CD8-positive, alpha-beta memory T cell (primary cell): ENCODE data around the gene SORCS2. TPM values are rescaled to one million over a fixed set of nuclear protein-coding genes. Genes with fewer than 3 reads are reported as not detected.

Experiments
- CTCF ChIA-PET: fragments of 350-600 bp; sonication (Branson Sonifier 250); formaldehyde crosslinking; loops from one replicate; lab custom pipeline; 2021; ENCODE audit warnings: antibody characterized with exemption; lab: Charles Lee
- POLR2A ChIA-PET: fragments of 350-600 bp; sonication (Branson Sonifier 250); formaldehyde crosslinking; loops from one replicate; lab custom pipeline; 2021; ENCODE audit warnings: antibody characterized with exemption; lab: Charles Lee
- DNase-seq, 5 donors: peaks; one replicate each; pipeline versions ENCODE4 v3.0.0 to v3.0.0-alpha.2; 2020 to 2022; ENCODE audit warnings: mixed read lengths in 1 of 5
- H3K27ac ChIP-seq: one replicate; pipeline ENCODE4 v1.7.0; 2013; ENCODE audit warnings: low read depth, mild to moderate bottlenecking, low read length, moderate library complexity
- H3K27me3 ChIP-seq: 2 replicates; pipeline ENCODE4 v1.7.0; 2013; ENCODE audit warnings: low read length, mild to moderate bottlenecking; ENCODE audit not compliant: insufficient read depth, poor library complexity, severe bottlenecking
- H3K36me3 ChIP-seq: 2 replicates; pipeline ENCODE4 v1.7.0; 2013; ENCODE audit warnings: mild to moderate bottlenecking, low read length, moderate library complexity; ENCODE audit not compliant: insufficient read depth
- H3K4me1 ChIP-seq: 2 replicates; pipeline ENCODE4 v1.7.0; 2013; ENCODE audit warnings: mild to moderate bottlenecking, low read length, moderate library complexity; ENCODE audit not compliant: insufficient read depth
- H3K4me3 ChIP-seq: 2 replicates; pipeline ENCODE4 v1.7.0; 2013; ENCODE audit warnings: mild to moderate bottlenecking, low read length
- H3K9me3 ChIP-seq: 2 replicates; pipeline ENCODE4 v1.7.0; 2013; ENCODE audit warnings: mild to moderate bottlenecking, low read length
- H3K27ac Mint-ChIP-seq, 8 donors: one replicate each; pipeline ENCODE4 v1.8.0; 2020 to 2021; ENCODE audit warnings: mixed read lengths in 8 of 8, mild to moderate bottlenecking in 6 of 8, inconsistent platforms in 3 of 8, moderate library complexity in 3 of 8
- H3K27me3 Mint-ChIP-seq, 2 donors: one replicate each; pipeline ENCODE4 v1.8.0; 2020 to 2021; ENCODE audit warnings: mixed read lengths in 2 of 2, mild to moderate bottlenecking in 1 of 2, moderate library complexity in 1 of 2
- H3K36me3 Mint-ChIP-seq, 3 donors: one replicate each; pipeline ENCODE4 v1.8.0; 2020 to 2021; ENCODE audit warnings: mixed read lengths in 3 of 3, inconsistent platforms in 1 of 3, mild to moderate bottlenecking in 1 of 3
- H3K4me1 Mint-ChIP-seq, 3 donors: one replicate each; pipeline ENCODE4 v1.8.0; 2020 to 2021; ENCODE audit warnings: mixed read lengths in 3 of 3, inconsistent platforms in 1 of 3, mild to moderate bottlenecking in 1 of 3
- H3K4me3 Mint-ChIP-seq, 7 donors: one replicate each; pipeline ENCODE4 v1.8.0; 2020 to 2021; ENCODE audit warnings: mixed read lengths in 7 of 7, mild to moderate bottlenecking in 6 of 7, moderate library complexity in 4 of 7, inconsistent platforms in 2 of 7
- H3K9me3 Mint-ChIP-seq, 5 donors: one replicate each; pipeline ENCODE4 v1.8.0; 2020 to 2022; ENCODE audit warnings: mixed read lengths in 5 of 5, mild to moderate bottlenecking in 3 of 5, moderate library complexity in 2 of 5, inconsistent platforms in 1 of 5
- polyA plus RNA-seq: library from polyadenylated mRNA; unstranded; fragments of 300-500 nt; fragmentation: Illumina TruSeq; gene quantifications from one replicate; pipeline ENCODE4 v1.2.3, GENCODE V29; 2021
- total RNA-seq, 2 experiments: library from RNA; stranded (reverse); gene quantifications; one replicate each; pipeline ENCODE4 v1.2.3, GENCODE V29; 2021

The SORCS2 gene
- total and polyA plus RNA-seq, 3 experiments from 2014 or later, result not detected

GRCh38 chr4:7379719-7380118 lies 187.4 kb downstream of the SORCS2 start:
- CTCF ChIA-PET, result no interaction called here
- no peak overlapping the region for H3K4me3 Mint-ChIP-seq
- POLR2A ChIA-PET, result no interaction called here
- Histone ChIP-seq H3K4me1 (no peaks in the 10 kb centered on the region), H3K27me3 (peaks cover 4% of the 10 kb centered on the region), H3K9me3 (no peaks in the 10 kb centered on the region), H3K27ac (no peak overlapping the region), H3K36me3 (no peaks in the 10 kb centered on the region), H3K4me3 (no peak overlapping the region)
- no peaks in the 10 kb centered on the region for H3K4me1 Mint-ChIP-seq
- H3K9me3 Mint-ChIP-seq, result peaks cover 0 to 5% (median 0%) of the 10 kb centered on the region in 5 donors
- peaks cover 34 to 50% of the 10 kb centered on the region in 2 donors for H3K27me3 Mint-ChIP-seq
- peak in 1 of 5 donors; percentile 2 for DNase-seq
- no peaks in the 10 kb centered on the region for H3K36me3 Mint-ChIP-seq
- H3K27ac Mint-ChIP-seq, result no peak overlapping the region

GRCh38 chr4:7381221-7381889 lies 189.0 kb downstream of the SORCS2 start:
- Mint-ChIP-seq H3K9me3 (peaks cover 0 to 5% (median 0%) of the 10 kb centered on the region in 5 donors), H3K27me3 (peaks cover 30 to 40% of the 10 kb centered on the region in 2 donors), H3K27ac (no peak overlapping the region), H3K4me3 (no peak overlapping the region), H3K4me1 (no peaks in the 10 kb centered on the region), H3K36me3 (no peaks in the 10 kb centered on the region)
- ChIA-PET CTCF (no interaction called here), POLR2A (no interaction called here)
- no peaks in the 10 kb centered on the region for H3K9me3 ChIP-seq
- no peaks in the 10 kb centered on the region for H3K36me3 ChIP-seq
- peaks cover 4% of the 10 kb centered on the region for H3K27me3 ChIP-seq
- DNase-seq, result no peak
- H3K4me3 ChIP-seq, result no peak overlapping the region
- no peak overlapping the region for H3K27ac ChIP-seq
- no peaks in the 10 kb centered on the region for H3K4me1 ChIP-seq

GRCh38 chr4:7381890-7382633 lies 189.7 kb downstream of the SORCS2 start:
- ChIA-PET POLR2A (no interaction called here), CTCF (no interaction called here)
- Mint-ChIP-seq H3K4me3 (no peak overlapping the region), H3K36me3 (no peaks in the 10 kb centered on the region), H3K27me3 (peaks cover 28 to 33% of the 10 kb centered on the region in 2 donors), H3K9me3 (peaks cover 0 to 5% (median 0%) of the 10 kb centered on the region in 5 donors), H3K27ac (no peak overlapping the region), H3K4me1 (no peaks in the 10 kb centered on the region)
- Histone ChIP-seq H3K9me3 (no peaks in the 10 kb centered on the region), H3K27ac (no peak overlapping the region), H3K27me3 (peaks cover 4% of the 10 kb centered on the region), H3K4me1 (no peaks in the 10 kb centered on the region), H3K4me3 (no peak overlapping the region), H3K36me3 (no peaks in the 10 kb centered on the region)
- no peak for DNase-seq

- Histone ChIP-seq H3K9me3 (no peaks in the 10 kb centered on the region), H3K36me3 (no peaks in the 10 kb centered on the region), H3K27me3 (peaks cover 4% of the 10 kb centered on the region), H3K4me1 (no peaks in the 10 kb centered on the region), H3K27ac (no peak overlapping the region), H3K4me3 (no peak overlapping the region)
- peaks cover 26 to 29% of the 10 kb centered on the region in 2 donors for H3K27me3 Mint-ChIP-seq
- CTCF ChIA-PET, result no interaction called here
- H3K4me1 Mint-ChIP-seq, result no peaks in the 10 kb centered on the region
- peaks cover 0 to 3% (median 0%) of the 10 kb centered on the region in 5 donors for H3K9me3 Mint-ChIP-seq
- no peaks in the 10 kb centered on the region for H3K36me3 Mint-ChIP-seq
- POLR2A ChIA-PET, result no interaction called here
- no peak overlapping the region for H3K27ac Mint-ChIP-seq
- no peak overlapping the region for H3K4me3 Mint-ChIP-seq
- DNase-seq, result no peak
Observed at GRCh38 chr4:7382634-7383014, 190.3 kb downstream of the SORCS2 start.

GRCh38 chr4:7383266-7383665 lies 190.9 kb downstream of the SORCS2 start:
- peaks cover 0 to 2% (median 0%) of the 10 kb centered on the region in 5 donors for H3K9me3 Mint-ChIP-seq
- Histone ChIP-seq H3K27me3 (peaks cover 4% of the 10 kb centered on the region), H3K9me3 (no peaks in the 10 kb centered on the region), H3K4me1 (no peaks in the 10 kb centered on the region), H3K36me3 (no peaks in the 10 kb centered on the region), H3K4me3 (no peak overlapping the region), H3K27ac (no peak overlapping the region)
- no peaks in the 10 kb centered on the region for H3K36me3 Mint-ChIP-seq
- no peak overlapping the region for H3K4me3 Mint-ChIP-seq
- CTCF ChIA-PET, result no interaction called here
- H3K27ac Mint-ChIP-seq, result no peak overlapping the region
- DNase-seq, result no peak
- peaks cover 20 to 22% of the 10 kb centered on the region in 2 donors for H3K27me3 Mint-ChIP-seq
- no peaks in the 10 kb centered on the region for H3K4me1 Mint-ChIP-seq
- POLR2A ChIA-PET, result no interaction called here

GRCh38 chr4:7384003-7384928 lies 191.9 kb downstream of the SORCS2 start:
- no peaks in the 10 kb centered on the region for H3K9me3 Mint-ChIP-seq
- no peak overlapping the region for H3K27ac Mint-ChIP-seq
- Histone ChIP-seq H3K4me3 (no peak overlapping the region), H3K27me3 (peaks cover 4% of the 10 kb centered on the region), H3K27ac (no peak overlapping the region), H3K9me3 (no peaks in the 10 kb centered on the region), H3K4me1 (no peaks in the 10 kb centered on the region), H3K36me3 (no peaks in the 10 kb centered on the region)
- H3K4me1 Mint-ChIP-seq, result no peaks in the 10 kb centered on the region
- H3K4me3 Mint-ChIP-seq, result no peak overlapping the region
- no peak for DNase-seq
- ChIA-PET POLR2A (no interaction called here), CTCF (no interaction called here)
- no peaks in the 10 kb centered on the region for H3K36me3 Mint-ChIP-seq
- peaks cover 12 to 13% of the 10 kb centered on the region in 2 donors for H3K27me3 Mint-ChIP-seq

GRCh38 chr4:7384929-7385890 lies 192.9 kb downstream of the SORCS2 start:
- ChIA-PET CTCF (no interaction called here), POLR2A (no interaction called here)
- no peak overlapping the region for H3K27ac Mint-ChIP-seq
- Histone ChIP-seq H3K4me3 (no peak overlapping the region), H3K27ac (no peak overlapping the region), H3K4me1 (no peaks in the 10 kb centered on the region), H3K27me3 (no peaks in the 10 kb centered on the region), H3K36me3 (no peaks in the 10 kb centered on the region), H3K9me3 (no peaks in the 10 kb centered on the region)
- H3K4me3 Mint-ChIP-seq, result no peak overlapping the region
- no peaks in the 10 kb centered on the region for H3K36me3 Mint-ChIP-seq
- H3K27me3 Mint-ChIP-seq, result peaks cover 9 to 13% of the 10 kb centered on the region in 2 donors
- no peaks in the 10 kb centered on the region for H3K9me3 Mint-ChIP-seq
- no peak for DNase-seq
- no peaks in the 10 kb centered on the region for H3K4me1 Mint-ChIP-seq
